Retina (tissue), 1 donor: ENCODE results near the gene CEP350.
A peak's percentile ranks its signal among the peaks of the same experiment; 100 is the strongest.
"Not testable (repeated sequence)": the region's sequence is repeated elsewhere in the genome, so short reads cannot be mapped to it uniquely, and the experiment has no call there.

Source experiments
- DNase-seq: peaks from one replicate; pipeline ENCODE4 v3.0.0-alpha.2; 2016

The CEP350 gene

GRCh38 chr1:179990847-179991246, 36.2 kb downstream of the CEP350 start:
- no peak for DNase-seq

- no peak for DNase-seq
These were observed 41.0 kb downstream of the CEP350 start for GRCh38 chr1:179995576-179995975.

GRCh38 chr1:179996099-179996498, 41.5 kb downstream of the CEP350 start:
- DNase-seq, result no peak

- DNase-seq, result no peak
These were observed 46.0 kb downstream of the CEP350 start for GRCh38 chr1:180000575-180000974.

- no peak for DNase-seq
These were observed 47.8 kb downstream of the CEP350 start for GRCh38 chr1:180002437-180002836.

GRCh38 chr1:180003026-180003695, 48.6 kb downstream of the CEP350 start:
- DNase-seq, result no peak

- DNase-seq, result not testable (repeated sequence)
These were observed 52.2 kb downstream of the CEP350 start for GRCh38 chr1:180006762-180007161.

GRCh38 chr1:180020017-180020416, 65.4 kb downstream of the CEP350 start:
- DNase-seq, result no peak

- no peak for DNase-seq
These were observed 71.9 kb downstream of the CEP350 start for GRCh38 chr1:180026556-180026955.

- no peak for DNase-seq
These were observed 73.4 kb downstream of the CEP350 start for GRCh38 chr1:180027949-180028445.

- no peak for DNase-seq
These were observed 74.3 kb downstream of the CEP350 start for GRCh38 chr1:180028864-180029263.

- DNase-seq, result no peak
These were observed 75.0 kb downstream of the CEP350 start for GRCh38 chr1:180029524-180030135.

- DNase-seq, result peak; percentile 11
These were observed 77.1 kb downstream of the CEP350 start for GRCh38 chr1:180031664-180032063.

GRCh38 chr1:180033390-180033789, 78.8 kb downstream of the CEP350 start:
- no peak for DNase-seq

GRCh38 chr1:180040034-180040433, 85.4 kb downstream of the CEP350 start:
- DNase-seq, result no peak

GRCh38 chr1:180041582-180041981, 87.0 kb downstream of the CEP350 start:
- DNase-seq, result no peak

GRCh38 chr1:180042988-180043622, 88.5 kb downstream of the CEP350 start:
- no peak for DNase-seq

GRCh38 chr1:180043785-180044184, 89.2 kb downstream of the CEP350 start:
- DNase-seq, result no peak

GRCh38 chr1:180046674-180047073, 92.1 kb downstream of the CEP350 start:
- no peak for DNase-seq

- no peak for DNase-seq
These were observed 99.3 kb downstream of the CEP350 start for GRCh38 chr1:180053594-180054567.

- no peak for DNase-seq
These were observed 103.3 kb downstream of the CEP350 start for GRCh38 chr1:180057883-180058396.

- no peak for DNase-seq
These were observed 106.4 kb downstream of the CEP350 start for GRCh38 chr1:180061019-180061418.
